ENCODE data around the gene SIX3. TPM values are rescaled to one million over a fixed set of nuclear protein-coding genes. Genes with fewer than 3 reads are reported as not detected.

Gene SIX3
- total RNA-seq, 6 experiments from 2014 or later, result not detected

GRCh38 chr2:44953499-44953883 is 12.0 kb downstream of the SIX3 start:
- 21% methylated on average over 7 of the region's 8 CpGs for WGBS (ENCODE audit: insufficient coverage, low coverage, low lambda C conversion rate, missing lambda C conversion rate)
- intact Hi-C loops (cut with DNase I), result loop anchor here (5.0 to 10.0 kb wide), 3 partner anchors 476 to 559 kb away; no protein-coding TSS in a partner anchor
- DNase-seq, result no peak
- no peak overlapping the region for H3K27ac ChIP-seq
- H3K27me3 ChIP-seq, result peaks cover 0 to 13% of the 10 kb centered on the region in 2 donors
- peaks cover 0 to 33% (median 2%) of the 10 kb centered on the region in 4 donors for H3K4me1 ChIP-seq
- no peak overlapping the region for H3K4me3 ChIP-seq
- H3K9me3 ChIP-seq, result no peaks in the 10 kb centered on the region
- no peak for ATAC-seq
- H3K36me3 ChIP-seq, result no peaks in the 10 kb centered on the region
- TF ChIP-seq POLR2A (IDR thresholded peaks at IDR 0.05) (no peak), CTCF (IDR thresholded peaks at IDR 0.05) (no peak)

DNA sequence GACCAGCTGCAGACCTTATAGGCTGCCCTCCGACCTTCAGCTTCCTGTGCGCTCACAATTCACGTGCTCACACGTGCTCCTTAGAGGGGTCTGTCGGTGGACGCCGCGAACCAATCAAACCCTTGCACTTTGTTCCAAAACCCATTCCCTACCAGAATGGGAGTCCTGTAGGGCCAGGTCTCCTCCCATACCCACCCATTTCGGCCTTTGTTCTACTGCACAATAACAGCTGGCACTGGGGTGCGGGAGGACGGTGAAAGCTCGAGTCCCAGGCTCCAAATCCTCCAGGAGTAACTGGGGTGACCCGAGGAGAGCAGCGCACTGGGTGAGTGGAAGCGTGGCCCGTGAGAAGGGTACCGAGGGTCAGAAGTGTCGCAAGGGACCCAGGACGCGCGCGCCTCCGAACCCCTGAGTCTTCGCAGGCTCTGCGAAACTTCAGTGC is 13.0 kb downstream of the SIX3 start:
- Histone ChIP-seq H3K4me1 (peaks cover 0 to 28% (median 2%) of the 10 kb centered on the region in 4 donors), H3K36me3 (no peaks in the 10 kb centered on the region), H3K27me3 (peaks cover 0 to 13% of the 10 kb centered on the region in 2 donors), H3K27ac (no peak overlapping the region), H3K4me3 (no peak overlapping the region), H3K9me3 (no peaks in the 10 kb centered on the region)
- DNase-seq, result no peak
- 12% methylated on average over 19 of the region's 25 CpGs for WGBS (ENCODE audit: insufficient coverage, low coverage, low lambda C conversion rate, missing lambda C conversion rate)
- intact Hi-C loops (cut with DNase I), result loop anchor here (5.0 to 10.0 kb wide), 3 partner anchors 477 to 560 kb away; no protein-coding TSS in a partner anchor
- no peak for ATAC-seq
- TF ChIP-seq CTCF (IDR thresholded peaks at IDR 0.05), result no peak
- TF ChIP-seq POLR2A (IDR thresholded peaks at IDR 0.05), result no peak

GRCh38 chr2:44954889-44955592 is 13.5 kb downstream of the SIX3 start:
- intact Hi-C loops (cut with DNase I), result loop anchor here (5.0 to 10.0 kb wide), 3 partner anchors 478 to 560 kb away; no protein-coding TSS in a partner anchor
- Histone ChIP-seq H3K27me3 (peaks cover 0 to 13% of the 10 kb centered on the region in 2 donors), H3K27ac (no peak overlapping the region), H3K36me3 (no peaks in the 10 kb centered on the region), H3K4me3 (peak overlapping the region in 1 of 3 donors; percentile 3), H3K4me1 (peaks cover 0 to 25% (median 2%) of the 10 kb centered on the region in 4 donors), H3K9me3 (no peaks in the 10 kb centered on the region)
- WGBS (ENCODE audit: insufficient coverage, low coverage, low lambda C conversion rate, missing lambda C conversion rate), result 4% methylated on average over 10 of the region's 44 CpGs
- DNase-seq (no peak), ATAC-seq (peak in 2 of 4 donors; percentile 8 to 17)
- TF ChIP-seq POLR2A (IDR thresholded peaks at IDR 0.05) (no peak), CTCF (IDR thresholded peaks at IDR 0.05) (no peak)

- DNase-seq, result peak; percentile 74 to 81 (median 78)
- WGBS (ENCODE audit: insufficient coverage, low coverage, low lambda C conversion rate, missing lambda C conversion rate), result 20% methylated on average over 10 of the region's 38 CpGs
- H3K4me3 ChIP-seq, result peak overlapping the region in 1 of 3 donors; percentile 3
- ATAC-seq, result peak; percentile 85 to 91 (median 90)
- peaks cover 0 to 25% (median 2%) of the 10 kb centered on the region in 4 donors for H3K4me1 ChIP-seq
- H3K27me3 ChIP-seq, result peaks cover 0 to 13% of the 10 kb centered on the region in 2 donors
- H3K27ac ChIP-seq, result no peak overlapping the region
- H3K9me3 ChIP-seq, result no peaks in the 10 kb centered on the region
- TF ChIP-seq CTCF (IDR thresholded peaks at IDR 0.05), result peak; percentile 78 to 96 (median 90)
- TF ChIP-seq POLR2A (IDR thresholded peaks at IDR 0.05), result no peak
- intact Hi-C loops (cut with DNase I), result loop anchor here (10.0 kb wide), 2 partner anchors 481 to 561 kb away; no protein-coding TSS in a partner anchor
- H3K36me3 ChIP-seq, result no peaks in the 10 kb centered on the region
These were observed 14.3 kb downstream of the SIX3 start for GRCh38 chr2:44955593-44956392.

Data from right lobe of liver (tissue), 6 donors.